ENCODE results near the gene FOXB2.
"Not testable (repeated sequence)": the region's sequence is repeated elsewhere in the genome, so short reads cannot be mapped to it uniquely, and the experiment has no call there.

FOXB2 gene

DNA sequence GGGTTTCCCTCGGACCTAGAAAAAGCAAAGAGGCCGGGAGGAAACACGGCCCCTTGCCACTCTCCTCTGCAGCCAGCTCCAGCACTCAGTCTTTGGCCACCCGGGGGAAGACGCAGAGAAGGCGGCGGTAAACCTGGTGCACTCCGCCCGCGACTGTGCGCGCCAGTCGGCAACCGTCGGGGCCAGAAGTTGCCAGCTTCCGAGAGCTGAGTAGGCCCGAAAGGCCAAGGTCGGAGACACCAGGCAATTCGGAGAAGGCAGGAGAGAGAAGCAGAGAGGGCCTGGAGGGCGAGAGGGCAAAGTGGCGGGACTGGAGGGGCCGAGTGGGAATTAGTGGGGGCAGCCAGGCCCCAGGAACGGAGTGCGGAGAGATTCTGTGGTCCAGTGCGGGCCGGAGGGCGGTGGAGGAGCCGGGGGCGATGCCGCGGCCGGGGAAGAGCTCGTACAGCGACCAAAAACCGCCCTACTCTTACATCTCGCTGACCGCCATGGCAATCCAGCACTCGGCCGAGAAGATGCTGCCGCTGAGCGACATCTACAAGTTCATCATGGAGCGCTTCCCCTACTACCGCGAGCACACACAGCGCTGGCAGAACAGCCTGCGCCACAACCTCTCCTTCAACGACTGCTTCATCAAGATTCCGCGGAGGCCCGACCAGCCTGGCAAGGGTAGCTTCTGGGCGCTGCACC lies at the start of gene FOXB2:
Gene FOXB2 (plus strand): TSS at position 420 of the 690 bp plus-strand sequence. CDS start 0 bp downstream, at position 420.
- no peak for DNase-seq (ENCODE audit: low spot score)

DNA sequence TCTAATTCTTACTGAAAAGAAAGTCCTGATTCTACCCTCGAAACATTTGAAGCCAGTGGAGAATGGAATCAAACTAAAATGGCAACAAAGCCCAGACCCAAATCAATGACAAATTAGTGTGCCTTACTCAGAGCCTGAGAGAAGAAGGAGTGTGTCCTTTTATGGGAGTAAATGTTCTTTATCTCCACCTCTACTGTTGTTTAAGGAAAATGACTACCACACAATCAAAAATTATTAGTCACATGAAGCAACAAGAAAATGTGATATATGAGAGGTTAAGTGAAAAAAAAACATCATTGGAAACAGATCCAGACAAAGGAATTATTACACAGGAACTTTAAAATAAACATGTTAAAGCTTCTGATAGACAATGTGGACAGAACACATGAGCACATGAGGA lies 49.7 kb upstream of the FOXB2 start:
- no peak for DNase-seq (ENCODE audit: low spot score)

DNA sequence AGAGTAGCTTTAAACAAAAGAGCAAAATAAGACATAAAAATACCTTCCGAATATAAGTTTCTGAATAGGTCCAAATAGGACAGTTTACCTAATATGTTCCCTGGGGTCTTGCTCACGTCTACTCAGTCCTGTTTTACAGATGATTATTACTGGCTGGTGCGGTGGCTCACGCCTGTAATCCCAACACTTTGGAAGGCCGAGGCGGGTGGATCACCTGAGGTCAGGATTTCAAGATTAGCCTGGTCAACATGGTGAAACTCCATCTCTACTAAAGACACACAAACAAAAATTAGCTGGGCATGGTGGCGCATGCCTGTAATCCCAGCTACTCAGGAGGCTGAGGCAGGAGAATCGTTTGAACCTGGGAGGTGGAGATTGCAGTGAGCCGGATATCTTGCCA lies 40.6 kb upstream of the FOXB2 start:
- DNase-seq (ENCODE audit: low spot score): not testable (repeated sequence)

DNA sequence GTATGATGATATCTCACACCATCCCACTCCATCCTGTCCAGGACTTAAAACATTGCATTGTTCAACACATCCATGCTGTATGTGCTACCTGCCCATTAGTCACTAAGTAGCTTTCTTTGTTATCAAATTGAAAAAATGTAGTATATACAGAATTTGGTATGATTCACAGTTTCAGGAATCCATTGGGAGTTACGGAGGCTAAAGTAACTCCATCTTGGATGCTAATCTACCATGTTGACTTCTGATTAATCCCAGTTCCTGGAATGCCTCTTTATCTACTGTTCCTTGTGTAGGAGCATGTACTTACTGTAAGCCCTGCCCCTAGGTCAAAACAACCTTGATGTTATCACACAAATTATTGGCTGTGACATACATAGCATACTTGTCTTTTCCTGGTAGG lies 38.9 kb upstream of the FOXB2 start:
- DNase-seq (ENCODE audit: low spot score): no peak

- DNase-seq (ENCODE audit: low spot score): no peak
Observed at GRCh38 chr9:76984486-76984885, 35.0 kb upstream of the FOXB2 start.

DNA sequence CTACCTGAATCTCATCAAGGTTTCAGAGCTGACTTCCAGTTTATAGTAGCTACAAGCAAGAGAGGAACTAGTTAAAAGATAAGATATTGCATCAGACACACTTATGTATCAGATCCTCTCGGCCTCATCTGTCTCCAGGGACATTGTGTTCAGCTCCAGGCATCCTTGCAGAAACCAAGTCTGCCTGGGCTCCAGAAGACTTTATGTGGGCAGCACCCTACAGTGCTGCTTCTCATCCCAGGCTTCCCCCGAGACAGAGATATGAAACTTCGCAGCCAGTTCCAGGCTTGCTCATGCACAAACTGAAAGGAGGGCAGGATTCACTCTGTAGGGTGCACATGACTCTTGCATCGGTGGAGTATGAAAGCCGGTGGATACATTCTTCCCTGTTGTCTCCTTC lies 33.9 kb upstream of the FOXB2 start:
- no peak for DNase-seq (ENCODE audit: low spot score)

GRCh38 chr9:76987594-76988200 lies 31.8 kb upstream of the FOXB2 start:
- DNase-seq (ENCODE audit: low spot score): peak; percentile 67

GRCh38 chr9:76988941-76989340 lies 30.5 kb upstream of the FOXB2 start:
- no peak for DNase-seq (ENCODE audit: low spot score)

GRCh38 chr9:76989501-76989900 lies 30.0 kb upstream of the FOXB2 start:
- no peak for DNase-seq (ENCODE audit: low spot score)

DNA sequence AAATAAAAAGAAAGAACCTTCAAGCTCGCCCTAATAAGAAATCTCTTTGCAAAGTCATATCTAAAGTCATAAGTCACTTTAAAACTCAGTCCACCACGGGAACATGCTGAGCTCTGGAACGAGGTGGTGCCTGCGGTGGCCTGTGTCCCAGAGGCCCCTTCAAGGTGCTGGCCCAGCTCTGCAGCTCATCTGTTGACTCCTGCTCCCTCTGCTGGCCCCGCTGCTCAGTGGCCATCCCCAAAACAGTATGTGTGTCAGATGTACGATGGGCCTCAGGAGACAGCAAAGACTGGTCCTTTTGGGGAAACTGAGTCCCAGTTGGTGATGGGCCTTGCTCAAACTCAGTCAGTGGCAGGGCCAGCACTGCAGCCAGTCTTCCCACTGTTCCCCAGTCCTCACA lies 22.8 kb upstream of the FOXB2 start:
- peak; percentile 73 for DNase-seq (ENCODE audit: low spot score)

GRCh38 chr9:76999261-76999660 lies 20.2 kb upstream of the FOXB2 start:
- no peak for DNase-seq (ENCODE audit: low spot score)

DNA sequence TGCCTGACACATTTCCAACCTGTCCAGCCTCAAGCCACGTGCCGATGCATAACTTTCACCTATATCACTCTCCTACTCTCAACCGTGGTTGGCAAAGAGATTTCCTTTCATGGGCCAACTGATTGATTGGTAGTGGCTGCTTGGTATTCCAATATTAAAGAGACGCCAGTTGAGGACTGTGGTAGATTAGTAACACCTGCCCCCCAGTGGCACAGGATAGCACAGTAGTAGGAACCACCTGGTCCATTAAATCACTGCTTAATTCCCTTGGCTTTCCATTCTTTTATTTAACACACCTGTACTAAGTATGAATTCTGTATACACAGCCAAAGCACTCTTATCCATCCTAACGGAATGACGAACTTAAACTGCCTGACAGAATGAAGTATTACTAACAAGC lies 19.1 kb upstream of the FOXB2 start:
- DNase-seq (ENCODE audit: low spot score): no peak

DNA sequence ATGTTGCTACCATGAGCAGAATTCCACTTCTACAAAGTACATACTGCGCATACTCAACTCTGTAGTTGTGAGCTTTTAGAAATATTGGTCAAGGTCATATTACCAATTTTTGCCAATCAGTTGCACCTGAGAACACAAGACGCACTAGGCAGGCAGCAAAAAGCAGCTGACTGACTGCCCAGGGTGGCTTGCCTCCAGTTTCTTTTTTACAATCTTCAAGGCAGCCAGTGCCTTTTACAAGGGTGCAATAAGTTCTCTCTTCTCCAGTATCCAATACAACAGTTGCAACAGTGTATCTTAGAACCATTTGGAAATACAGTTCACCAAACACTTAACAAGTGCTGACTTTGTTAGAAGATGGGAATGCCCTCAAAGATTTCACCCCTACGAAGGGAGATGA lies 16.1 kb upstream of the FOXB2 start:
- no peak for DNase-seq (ENCODE audit: low spot score)

DNA sequence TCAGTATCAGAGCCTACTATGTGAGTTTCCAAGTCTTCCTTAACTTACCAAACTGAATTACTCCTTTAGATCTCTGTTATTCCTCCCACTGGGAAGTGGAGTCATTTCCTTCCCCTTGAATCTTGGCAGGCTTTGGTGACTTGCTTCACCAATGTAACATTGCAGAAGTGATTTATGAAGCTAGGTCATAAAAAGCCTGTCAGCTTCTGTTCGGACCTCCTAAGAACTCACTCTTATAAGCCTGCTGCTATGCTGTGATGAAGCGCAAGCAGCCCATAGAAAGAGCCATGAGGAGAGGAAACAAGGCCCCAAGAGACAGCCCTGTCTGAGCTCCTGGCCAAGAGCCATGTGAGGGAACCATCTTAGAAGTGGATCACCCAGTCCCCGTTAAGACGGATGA lies 14.2 kb upstream of the FOXB2 start:
- DNase-seq (ENCODE audit: low spot score): no peak

DNA sequence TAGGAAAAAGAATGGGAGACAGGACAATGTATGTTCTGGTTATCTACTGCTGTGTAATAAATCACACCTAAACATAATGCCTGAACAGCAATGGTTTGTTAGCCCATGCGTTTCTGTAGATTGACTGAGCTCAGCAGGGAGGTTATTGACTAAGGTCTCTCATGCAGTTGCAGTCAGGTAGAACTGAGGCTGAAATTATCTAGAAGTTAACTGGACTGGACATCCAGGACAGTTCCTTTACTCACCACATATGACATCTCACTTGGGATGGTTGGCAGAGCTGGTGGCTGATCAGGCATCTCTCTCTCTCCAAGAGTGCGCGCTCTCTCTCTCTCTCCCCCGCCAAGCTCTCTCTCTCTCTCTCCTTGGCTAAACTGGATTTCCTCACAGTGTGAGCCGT lies 8.9 kb upstream of the FOXB2 start:
- DNase-seq (ENCODE audit: low spot score): no peak

GRCh38 chr9:77011973-77012821 lies 7.3 kb upstream of the FOXB2 start:
- peak; percentile 66 for DNase-seq (ENCODE audit: low spot score)

DNA sequence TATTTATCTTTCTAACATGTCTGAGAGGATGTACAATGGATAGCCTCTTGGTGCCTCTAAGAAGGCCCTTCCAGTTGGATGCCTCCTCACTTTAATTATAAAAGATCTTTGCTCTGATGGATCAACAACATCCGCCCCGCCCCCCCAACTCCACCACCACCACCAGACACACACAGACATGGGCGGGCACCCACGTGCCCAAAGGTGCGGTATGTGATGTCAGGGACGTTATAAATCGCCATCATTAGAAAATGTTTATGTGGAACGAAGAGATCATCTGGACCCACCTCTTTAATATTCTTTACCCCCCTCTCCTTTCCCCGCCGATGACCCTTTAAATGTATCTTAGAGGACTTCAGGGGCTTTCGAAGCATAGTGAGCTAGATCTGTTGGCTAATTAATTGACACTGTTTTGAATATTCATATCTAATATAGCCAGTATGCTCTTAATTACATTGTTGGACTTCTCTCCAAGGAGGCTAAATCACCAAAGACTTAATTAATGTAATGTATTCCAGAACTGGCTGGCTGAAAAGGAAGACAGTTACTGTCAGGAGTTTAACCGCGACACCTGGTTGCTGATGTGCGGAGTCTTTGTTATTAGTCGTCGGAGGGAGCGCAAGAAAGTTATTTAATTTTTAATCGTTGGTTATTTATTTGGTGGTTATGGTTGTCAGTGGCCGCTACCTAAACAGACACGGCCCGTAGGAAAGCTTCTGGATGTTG lies 6.1 kb upstream of the FOXB2 start:
- DNase-seq (ENCODE audit: low spot score): no peak

GRCh38 chr9:77013932-77014596 lies 5.4 kb upstream of the FOXB2 start:
- no peak for DNase-seq (ENCODE audit: low spot score)

DNA sequence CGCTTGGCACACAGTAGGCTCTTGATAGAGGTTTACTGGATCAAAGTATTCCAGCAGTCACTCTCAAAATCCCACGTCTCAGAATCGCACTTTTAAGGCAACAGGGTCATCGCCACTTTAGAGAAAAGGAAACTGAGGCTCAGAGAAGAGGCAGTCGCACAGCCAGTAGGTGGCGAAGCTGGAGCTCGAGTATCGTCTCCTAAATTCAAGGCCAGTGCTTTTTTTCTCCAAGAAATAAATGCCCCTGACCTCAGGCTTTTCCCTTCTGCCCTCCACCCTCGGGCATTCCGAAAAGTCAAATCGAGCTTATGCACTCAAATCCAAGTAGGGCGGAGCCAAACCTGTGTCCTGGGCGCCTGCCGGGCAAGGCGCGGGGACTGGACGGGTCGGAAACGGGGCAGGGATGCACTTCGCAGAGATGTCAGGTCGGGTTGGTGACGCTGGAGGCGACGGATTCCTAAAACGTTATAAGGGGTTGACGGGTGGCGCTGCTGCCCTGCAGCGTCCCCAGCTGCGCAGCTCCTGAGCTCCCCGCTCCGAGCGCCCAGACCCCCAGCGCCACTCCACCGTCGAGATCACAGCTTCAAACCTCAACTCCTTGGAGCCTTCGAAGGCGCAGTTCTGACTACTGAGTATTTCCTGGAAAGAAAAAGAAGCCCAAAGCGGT lies 4.7 kb upstream of the FOXB2 start:
- no peak for DNase-seq (ENCODE audit: low spot score)

- no peak for DNase-seq (ENCODE audit: low spot score)
Observed at GRCh38 chr9:77015327-77016048, 4.0 kb upstream of the FOXB2 start.

DNA sequence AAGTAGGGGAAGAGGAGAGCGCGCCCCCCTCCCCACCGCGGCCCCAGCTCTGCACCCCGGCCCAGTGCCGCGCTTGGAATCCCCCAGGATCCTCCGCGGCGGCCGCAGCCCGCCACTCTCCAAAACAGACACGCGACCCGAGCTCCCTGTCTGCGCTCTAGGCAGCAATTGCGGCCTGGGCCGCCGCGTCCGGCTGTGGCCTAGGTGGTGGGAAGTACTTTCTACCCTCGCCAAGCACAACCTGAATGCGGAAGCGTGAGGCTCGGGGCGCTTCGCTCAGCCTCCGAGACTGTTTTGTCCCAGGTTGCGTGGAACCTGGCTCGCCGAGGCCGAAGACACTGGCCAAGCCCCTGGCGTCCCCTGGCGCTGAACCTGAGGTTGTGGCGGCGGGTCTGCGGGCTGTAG lies 3.3 kb upstream of the FOXB2 start:
- no peak for DNase-seq (ENCODE audit: low spot score)
